Hepatocyte (in vitro differentiated cells): ENCODE data around the gene USP21. TPM values are rescaled to one million over a fixed set of nuclear protein-coding genes. Genes with fewer than 3 reads are reported as not detected.

ENCODE experiments used
- DNase-seq: peaks from one replicate; pipeline ENCODE4 v3.0.0-alpha.2; 2016; ENCODE audit warnings: low spot score
- H2AFZ ChIP-seq: fragments of 200-600 bp; sonication (generic); 2 replicates; pipeline ENCODE4 v1.6.0; 2016; ENCODE audit warnings: antibody characterized with exemption, mild to moderate bottlenecking
- H3K27ac ChIP-seq: fragments of 200-600 bp; sonication (generic); 2 replicates; pipeline ENCODE4 v1.5.1; 2016; ENCODE audit warnings: mild to moderate bottlenecking
- H3K27me3 ChIP-seq: fragments of 200-600 bp; sonication (generic); 2 replicates; pipeline ENCODE4 v1.6.1; 2016
- H3K36me3 ChIP-seq: fragments of 200-600 bp; sonication (generic); replicated peaks from 2 replicates; pipeline ENCODE4 v1.5.1; 2016; ENCODE audit warnings: low read depth; ENCODE audit not compliant: insufficient read depth
- H3K4me1 ChIP-seq: fragments of 200-600 bp; sonication (generic); 2 replicates; pipeline ENCODE4 v1.5.1; 2016; ENCODE audit warnings: mild to moderate bottlenecking, moderate library complexity; ENCODE audit not compliant: insufficient read depth
- H3K4me2 ChIP-seq: fragments of 200-600 bp; sonication (generic); 2 replicates; pipeline ENCODE4 v1.6.0; 2016
- H3K4me3 ChIP-seq: fragments of 200-600 bp; sonication (generic); 2 replicates; pipeline ENCODE4 v1.5.1; 2016; ENCODE audit warnings: mild to moderate bottlenecking
- H3K79me2 ChIP-seq: fragments of 200-600 bp; sonication (generic); 2 replicates; pipeline ENCODE4 v1.6.0; 2017; ENCODE audit warnings: mild to moderate bottlenecking
- H3K9me2 ChIP-seq: fragments of 200-600 bp; sonication (generic); replicated peaks from 2 replicates; pipeline ENCODE4 v1.6.0; 2017; ENCODE audit warnings: mild to moderate bottlenecking; ENCODE audit not compliant: insufficient read depth
- H3K9me3 ChIP-seq: fragments of 200-600 bp; sonication (generic); 2 replicates; pipeline ENCODE4 v1.5.1; 2016; ENCODE audit warnings: low read depth, mild to moderate bottlenecking
- H4K20me1 ChIP-seq: fragments of 200-600 bp; sonication (generic); 2 replicates; pipeline ENCODE4 v1.6.0; 2016; ENCODE audit warnings: mild to moderate bottlenecking; ENCODE audit not compliant: insufficient read depth, poor library complexity, severe bottlenecking
- CTCF ChIP-seq: fragments of 200-600 bp; sonication (generic); IDR thresholded peaks from 2 replicates; pipeline ENCODE4 v1.5.1; 2016; ENCODE audit warnings: antibody characterized with exemption, mild to moderate bottlenecking; ENCODE audit not compliant: poor library complexity
- EZH2 ChIP-seq: fragments of 200-600 bp; sonication (generic); IDR thresholded peaks from 2 replicates; pipeline ENCODE4 v1.6.1; 2016; ENCODE audit warnings: antibody characterized with exemption, mild to moderate bottlenecking, borderline replicate concordance
- EZH2phosphoT487 ChIP-seq: fragments of 200-600 bp; sonication (generic); IDR thresholded peaks from one replicate; pipeline ENCODE4 v1.6.1; 2018; ENCODE audit warnings: antibody characterized with exemption, mild to moderate bottlenecking, low read depth, moderate library complexity; ENCODE audit not compliant: unreplicated experiment, severe bottlenecking
- WGBS: methylation state at CpG from one replicate; pipeline ENCODE4 v1.1.6; 2016; ENCODE audit warnings: low lambda C conversion rate; ENCODE audit errors: missing lambda C conversion rate; 5-methylcytosine and 5-hydroxymethylcytosine counted together
- polyA plus RNA-seq: library from polyadenylated mRNA; unstranded; fragments of >200 nt; fragmentation: Nextera tagmentation; extraction: Ambion mirVana; gene quantifications from 2 replicates; pipeline ENCODE4 v1.2.1, GENCODE V29; 2016
- total RNA-seq: library from RNA; depleted of rRNA; stranded (reverse); fragments of >200 nt; gene quantifications from 2 replicates; pipeline ENCODE4 v1.2.3, GENCODE V29; 2014

Gene USP21
- total RNA-seq, result 5.5 and 7.7 TPM in 2 replicates
- polyA plus RNA-seq, result 24.4 and 44.7 TPM in 2 replicates

GRCh38 chr1:161159087-161159912 lies at the start of gene USP21:
TSS of gene USP21 (plus strand) at chr1:161159500. CDS start at chr1:161160641, 1,141 bp downstream.
- peak; percentile 96 for DNase-seq
- Histone ChIP-seq H3K4me3 (peak within 1 kb of the TSS; percentile 86), H3K27me3 (no peaks in the 10 kb centered on the region), H2AFZ (peak within 1 kb of the TSS; percentile 86), H3K9me3 (no peaks in the 10 kb centered on the region), H4K20me1 (no peaks in the 10 kb centered on the region), H3K79me2 (peaks cover 34% of the 10 kb centered on the region), H3K36me3 (no peaks in the 10 kb centered on the region), H3K4me1 (peaks cover 8% of the 10 kb centered on the region), H3K9me2 (no peaks in the 10 kb centered on the region), H3K4me2 (peak within 1 kb of the TSS; percentile 94), H3K27ac (peak within 1 kb of the TSS; percentile 69)
- 2% methylated on average over 56 of the region's 60 CpGs for WGBS
- TF ChIP-seq EZH2 (no peak), EZH2phosphoT487 (no peak), CTCF (peak; percentile 25)

- Histone ChIP-seq H2AFZ (no peak overlapping the region), H3K36me3 (no peaks in the 10 kb centered on the region), H3K4me1 (peaks cover 2% of the 10 kb centered on the region), H3K79me2 (peaks cover 97% of the 10 kb centered on the region), H3K27ac (no peak overlapping the region), H4K20me1 (peaks cover 10% of the 10 kb centered on the region), H3K9me3 (no peaks in the 10 kb centered on the region), H3K9me2 (no peaks in the 10 kb centered on the region), H3K4me3 (no peak overlapping the region), H3K27me3 (no peaks in the 10 kb centered on the region), H3K4me2 (no peak overlapping the region)
- DNase-seq, result no peak
- TF ChIP-seq CTCF (no peak), EZH2 (no peak), EZH2phosphoT487 (no peak)
- WGBS, result 100% methylated on average over 3 of the region's 3 CpGs
Measured at GRCh38 chr1:161111117-161111516, 48.2 kb upstream of the USP21 start.

- Histone ChIP-seq H4K20me1 (peaks cover 10% of the 10 kb centered on the region), H3K27me3 (no peaks in the 10 kb centered on the region), H3K27ac (no peak overlapping the region), H3K79me2 (peaks cover 97% of the 10 kb centered on the region), H3K4me1 (peaks cover 6% of the 10 kb centered on the region), H3K36me3 (no peaks in the 10 kb centered on the region), H2AFZ (no peak overlapping the region), H3K4me2 (no peak overlapping the region), H3K4me3 (no peak overlapping the region), H3K9me2 (no peaks in the 10 kb centered on the region), H3K9me3 (no peaks in the 10 kb centered on the region)
- WGBS, result 95% methylated on average over 2 of the region's 2 CpGs
- TF ChIP-seq CTCF (no peak), EZH2 (no peak), EZH2phosphoT487 (no peak)
- DNase-seq, result no peak
Measured at GRCh38 chr1:161111527-161111926, 47.8 kb upstream of the USP21 start.
